Spinal cord (tissue), 10 donors: Measurements from ENCODE around the gene GPANK1. TPM values are rescaled to one million over a fixed set of nuclear protein-coding genes. Genes with fewer than 3 reads are reported as not detected.
A peak's percentile ranks its signal among the peaks of the same experiment; 100 is the strongest.

Experiments
- DNase-seq, 6 donors: peaks; one replicate each; pipeline versions ENCODE4 v3.0.0 to v3.0.0-alpha.2; 2013 to 2015; ENCODE audit warnings: low spot score in 6 of 6, low read depth in 4 of 6
- H3K27ac ChIP-seq: one replicate; pipeline ENCODE4 v1.5.1; 2013; ENCODE audit warnings: low read depth, low read length, control low read depth
- H3K27me3 ChIP-seq: one replicate; pipeline ENCODE4 v1.6.1; 2013; ENCODE audit warnings: low read length; ENCODE audit not compliant: control insufficient read depth, insufficient read depth
- H3K36me3 ChIP-seq: one replicate; pipeline ENCODE4 v1.6.1; 2013; ENCODE audit warnings: low read length; ENCODE audit not compliant: control insufficient read depth, insufficient read depth
- H3K4me1 ChIP-seq: one replicate; pipeline ENCODE4 v1.6.1; 2013; ENCODE audit warnings: low read length; ENCODE audit not compliant: control insufficient read depth, insufficient read depth
- H3K4me3 ChIP-seq: one replicate; pipeline ENCODE4 v1.5.1; 2013; ENCODE audit warnings: low read depth, low read length, control low read depth
- H3K9me3 ChIP-seq: one replicate; pipeline ENCODE4 v1.6.1; 2013; ENCODE audit warnings: low read length; ENCODE audit not compliant: control insufficient read depth, insufficient read depth
- WGBS: methylation state at CpG from one replicate; pipeline ENCODE4 v1.1.5; 2013; ENCODE audit warnings: missing lambda C conversion rate; ENCODE audit not compliant: insufficient coverage; 5-methylcytosine and 5-hydroxymethylcytosine counted together
- polyA plus RNA-seq, 2 donors: library from polyadenylated mRNA; unstranded; fragments of 120-200 nt; gene quantifications; one replicate each; pipeline ENCODE4 v1.2.1, GENCODE V29; 2013; ENCODE audit not compliant: insufficient read length in 2 of 2
- total RNA-seq, 2 donors: library from RNA; depleted of rRNA in 1 of 2; stranded (reverse); fragments of 120-200 nt in 1 of 2; fragments of >200 nt in 1 of 2; gene quantifications; one replicate each; pipeline versions ENCODE4 v1.2.3 to v1.2.4, GENCODE V29; 2013 to 2014
- donor health status: healthy.

Gene GPANK1
- total and polyA plus RNA-seq, 4 donors: 9.1 to 19.9 (median 16.1) TPM

GRCh38 chr6:31663961-31664789, 622 bp downstream of the GPANK1 start:
- WGBS: 23% methylated on average over 16 of the region's 17 CpGs

GRCh38 chr6:31663126-31663960, 1.5 kb downstream of the GPANK1 start:
- H3K27ac ChIP-seq: peak overlapping the region; percentile 99
- no peaks in the 10 kb centered on the region for H3K9me3 ChIP-seq
- DNase-seq: no peak
- H3K4me3 ChIP-seq: peak overlapping the region; percentile 93
- H3K4me1 ChIP-seq: peaks cover 60% of the 10 kb centered on the region
- WGBS: 58% methylated on average over 5 of the region's 9 CpGs
- H3K27me3 ChIP-seq: no peaks in the 10 kb centered on the region
- H3K36me3 ChIP-seq: peaks cover 46% of the 10 kb centered on the region

More at GRCh38 chr6:31663961-31664789, 622 bp downstream of the GPANK1 start:
- H3K4me3 ChIP-seq: peak overlapping the region; percentile 93
- H3K27me3 ChIP-seq: no peaks in the 10 kb centered on the region
- H3K4me1 ChIP-seq: peaks cover 54% of the 10 kb centered on the region
- no peaks in the 10 kb centered on the region for H3K9me3 ChIP-seq
- H3K36me3 ChIP-seq: peaks cover 49% of the 10 kb centered on the region
- no peak for DNase-seq
- peak overlapping the region; percentile 99 for H3K27ac ChIP-seq

GRCh38 chr6:31662124-31662723, 2.6 kb downstream of the GPANK1 start:
- Histone ChIP-seq H3K27ac (no peak overlapping the region), H3K4me1 (peaks cover 59% of the 10 kb centered on the region), H3K36me3 (peaks cover 44% of the 10 kb centered on the region), H3K27me3 (no peaks in the 10 kb centered on the region), H3K9me3 (no peaks in the 10 kb centered on the region), H3K4me3 (no peak overlapping the region)
- 86% methylated on average over 12 of the region's 12 CpGs for WGBS
- DNase-seq: no peak

- Histone ChIP-seq H3K27me3 (no peaks in the 10 kb centered on the region), H3K36me3 (peaks cover 45% of the 10 kb centered on the region), H3K27ac (peak overlapping the region; percentile 79), H3K9me3 (no peaks in the 10 kb centered on the region), H3K4me1 (peaks cover 53% of the 10 kb centered on the region), H3K4me3 (peak overlapping the region; percentile 61)
- DNase-seq: no peak
- 98% methylated on average over 4 of the region's 12 CpGs for WGBS
Measured at GRCh38 chr6:31661262-31662123, 3.3 kb downstream of the GPANK1 start.

- H3K27ac ChIP-seq: peak within 1 kb of the TSS; percentile 79
- H3K9me3 ChIP-seq: no peaks in the 10 kb centered on the region
- H3K4me3 ChIP-seq: peak within 1 kb of the TSS; percentile 61
- peaks cover 47% of the 10 kb centered on the region for H3K36me3 ChIP-seq
- H3K4me1 ChIP-seq: peaks cover 50% of the 10 kb centered on the region
- H3K27me3 ChIP-seq: no peaks in the 10 kb centered on the region
- peak in 3 of 6 donors; percentile 61 to 92 (median 92) for DNase-seq
- under 1% methylated on average over 51 of the region's 52 CpGs for WGBS
Measured at GRCh38 chr6:31660381-31661261, 4.2 kb downstream of the GPANK1 start, which contains the start of gene C6orf47. Gene C6orf47, minus strand, starts transcription at chr6:31660778. Its CDS starts 831 bp downstream, at chr6:31659947.

- Histone ChIP-seq H3K27ac (peak overlapping the region; percentile 79), H3K4me1 (peaks cover 50% of the 10 kb centered on the region), H3K36me3 (peaks cover 47% of the 10 kb centered on the region), H3K4me3 (peak overlapping the region; percentile 61), H3K27me3 (no peaks in the 10 kb centered on the region), H3K9me3 (no peaks in the 10 kb centered on the region)
- WGBS: 44% methylated on average over 13 of the region's 13 CpGs
- DNase-seq: no peak
Measured at GRCh38 chr6:31659649-31660380, 5.0 kb downstream of the GPANK1 start.

- no peaks in the 10 kb centered on the region for H3K9me3 ChIP-seq
- DNase-seq: no peak
- no peaks in the 10 kb centered on the region for H3K27me3 ChIP-seq
- H3K4me3 ChIP-seq: peak overlapping the region; percentile 61
- 90% methylated on average over 12 of the region's 13 CpGs for WGBS
- H3K36me3 ChIP-seq: peaks cover 47% of the 10 kb centered on the region
- peaks cover 46% of the 10 kb centered on the region for H3K4me1 ChIP-seq
- peak overlapping the region; percentile 79 for H3K27ac ChIP-seq
Measured at GRCh38 chr6:31658983-31659648, 5.7 kb downstream of the GPANK1 start.
